A549 (cell line): Measurements from ENCODE around the gene HSD11B1. TPM values are rescaled to one million over a fixed set of nuclear protein-coding genes. Genes with fewer than 3 reads are reported as not detected.

ENCODE experiments used
- ATAC-seq, 2 experiments: fragments of 200-7000 bp in 1 of 2; fragments of >200 bp in 1 of 2; cut with Nextera tagmentation in 1 of 2; cut with Tn5 transposase in 1 of 2; 3 replicates each; pipeline versions ENCODE4 v1.8.0 to v1.9.1; 2018 to 2020; ENCODE audit warnings: mild to moderate bottlenecking in 1 of 2, moderate library complexity in 1 of 2
- CTCF ChIA-PET: fragments of 300-600 bp; sonication (Branson Sonifier 250); formaldehyde crosslinking; extraction: SDS; loops from one replicate; lab custom pipeline; 2021; ENCODE audit warnings: antibody characterized with exemption, inconsistent platforms; lab: Yijun Ruan, JAX
- POLR2A ChIA-PET: fragments of 350-600 bp; formaldehyde crosslinking; extraction: SDS; loops from one replicate; lab custom pipeline; 2021; ENCODE audit warnings: antibody characterized with exemption, inconsistent platforms; lab: Yijun Ruan, JAX
- DNase-seq, 2 experiments: peaks; one replicate each; pipeline versions ENCODE4 v3.0.0 to v3.0.0-alpha.2; 2011 to 2016; ENCODE audit warnings: low read depth in 1 of 2, low spot score in 1 of 2
- FAIRE-seq: peaks from 2 replicates; lab custom pipeline; 2011; peaks lifted over from hg19 to GRCh38; lab: Jason Lieb, UNC
- H3K27ac ChIP-seq, 2 experiments: fragments of >200 bp; sonication (Bioruptor Twin); formaldehyde crosslinking; 3 replicates each; pipeline ENCODE4 v1.5.1; 2016 to 2017
- H3K4me1 ChIP-seq: fragments of >200 bp; sonication (Bioruptor Twin); formaldehyde crosslinking; 3 replicates; pipeline ENCODE4 v1.6.1; 2016
- H3K4me2 ChIP-seq: fragments of >200 bp; sonication (Bioruptor Twin); formaldehyde crosslinking; 3 replicates; pipeline ENCODE4 v1.6.1; 2016
- H3K4me3 ChIP-seq: fragments of >200 bp; sonication (Bioruptor Twin); formaldehyde crosslinking; 3 replicates; pipeline ENCODE4 v1.5.1; 2016
- H3K9me3 ChIP-seq: fragments of >200 bp; sonication (Bioruptor Twin); formaldehyde crosslinking; 3 replicates; pipeline ENCODE4 v1.6.1; 2016
- BHLHE40 ChIP-seq: IDR thresholded peaks from 2 replicates; pipeline ENCODE4 v1.6.1; 2012; ENCODE audit warnings: low read depth, low read length, inconsistent platforms
- CBX2 ChIP-seq: fragments of 200-600 bp; sonication (generic); IDR thresholded peaks from 2 replicates; pipeline ENCODE4 v1.6.1; 2016; ENCODE audit warnings: low read depth, mild to moderate bottlenecking, borderline replicate concordance
- CBX8 ChIP-seq: fragments of 200-600 bp; sonication (generic); IDR thresholded peaks from 2 replicates; pipeline ENCODE4 v1.6.1; 2016
- CHD2 ChIP-seq: fragments of 150-350 bp; IDR thresholded peaks from 2 replicates; pipeline ENCODE4 v1.6.1; 2014; ENCODE audit warnings: low read length; ENCODE audit not compliant: partially characterized antibody
- CHD4 ChIP-seq: fragments of 200-600 bp; sonication (generic); IDR thresholded peaks from 2 replicates; pipeline ENCODE4 v1.6.1; 2016; ENCODE audit warnings: antibody characterized with exemption, mild to moderate bottlenecking, borderline replicate concordance
- EHMT2 ChIP-seq: fragments of 200-600 bp; sonication (generic); IDR thresholded peaks from 2 replicates; pipeline ENCODE4 v1.6.1; 2016; ENCODE audit warnings: antibody characterized with exemption, low read depth, mild to moderate bottlenecking, moderate library complexity
- HOXA7 ChIP-seq: fragments of 250-450 bp; sonication (Bioruptor Pico); IDR thresholded peaks from 2 replicates; pipeline ENCODE4 v1.5.0; 2020; ENCODE audit warnings: mild to moderate bottlenecking, moderate library complexity
- HOXB13 ChIP-seq: fragments of 250-450 bp; sonication (Bioruptor Pico); IDR thresholded peaks from 2 replicates; pipeline ENCODE4 v1.5.0; 2020; ENCODE audit warnings: low read depth, mild to moderate bottlenecking, moderate library complexity
- JUN ChIP-seq, 2 experiments: fragments of >200 bp; sonication (Bioruptor Twin); formaldehyde crosslinking; IDR thresholded peaks; 2 replicates in 1 of 2; 3 replicates in 1 of 2; pipeline ENCODE4 v1.6.1; 2016 to 2017
- JUNB ChIP-seq: fragments of >200 bp; sonication (Bioruptor Twin); formaldehyde crosslinking; IDR thresholded peaks from 2 replicates; pipeline ENCODE4 v1.6.1; 2016
- KDM5A ChIP-seq: fragments of 200-600 bp; sonication (generic); IDR thresholded peaks from 2 replicates; pipeline ENCODE4 v1.6.1; 2016; ENCODE audit warnings: antibody characterized with exemption, mild to moderate bottlenecking
- MAFK ChIP-seq: fragments of 450-650 bp; IDR thresholded peaks from 2 replicates; pipeline ENCODE4 v1.6.1; 2014; ENCODE audit not compliant: partially characterized antibody
- NFE2L2 ChIP-seq: fragments of 150-350 bp; conservative IDR thresholded peaks from 2 replicates; pipeline ENCODE4 v1.6.1; 2014; ENCODE audit warnings: low read length
- NPAS2 ChIP-seq: fragments of 250-450 bp; sonication (Bioruptor Pico); IDR thresholded peaks from 2 replicates; pipeline ENCODE4 v1.8.0; 2022; ENCODE audit warnings: mild to moderate bottlenecking, moderate library complexity, borderline replicate concordance
- NR3C1 ChIP-seq: fragments of >200 bp; sonication (Bioruptor Twin); formaldehyde crosslinking; IDR thresholded peaks from 3 replicates; pipeline ENCODE4 v1.6.1; 2017
- POLR2A ChIP-seq: IDR thresholded peaks from 2 replicates; pipeline ENCODE4 v1.6.1; 2012; ENCODE audit warnings: mild to moderate bottlenecking, low read length
- REST ChIP-seq: fragments of 200-600 bp; sonication (generic); IDR thresholded peaks from 2 replicates; pipeline ENCODE4 v1.6.1; 2016; ENCODE audit warnings: antibody characterized with exemption, mild to moderate bottlenecking, moderate library complexity
- SREBF2 ChIP-seq: fragments of 450-650 bp; IDR thresholded peaks from 2 replicates; pipeline ENCODE4 v1.6.1; 2014; ENCODE audit warnings: mild to moderate bottlenecking, moderate library complexity
- TP53 ChIP-seq: fragments of 250-450 bp; sonication (Bioruptor Pico); IDR thresholded peaks from 2 replicates; pipeline ENCODE4 v1.5.0; 2021; ENCODE audit warnings: mild to moderate bottlenecking, moderate library complexity
- ZC3H11A ChIP-seq: fragments of 450-650 bp; IDR thresholded peaks from 2 replicates; pipeline ENCODE4 v1.6.1; 2014; ENCODE audit warnings: antibody characterized with exemption, mild to moderate bottlenecking
- WGBS: methylation state at CpG from one replicate; pipeline ENCODE4 v1.1.6; 2017; ENCODE audit errors: missing lambda C conversion rate; 5-methylcytosine and 5-hydroxymethylcytosine counted together
- polyA plus RNA-seq, 4 experiments: library from polyadenylated mRNA; depleted of rRNA in 3 of 4; stranded (reverse); fragments of >200 nt; fragmentation: RNase III in 1 of 4; extraction: RNeasy Plus Mini Kit Qiagen cat#74134 plus additional on column Dnase treatment in 1 of 4; gene quantifications; 2 replicates in 3 of 4; 3 replicates in 1 of 4; pipeline ENCODE4 v1.2.3, GENCODE V29; 2011 to 2017
- TF ChIP-seq, protein P1 (sequence below): IDR thresholded peaks from 2 replicates; pipeline ENCODE4 v1.6.1; 2012
- TF ChIP-seq, protein P2 (sequence below): fragments of 450-650 bp; IDR thresholded peaks from 2 replicates; pipeline ENCODE4 v1.6.1; 2014; ENCODE audit warnings: antibody characterized with exemption
- TF ChIP-seq, protein P3 (sequence below): fragments of 250-450 bp; sonication (Bioruptor Pico); IDR thresholded peaks from 2 replicates; pipeline ENCODE4 v1.5.0; 2021; ENCODE audit warnings: mild to moderate bottlenecking, moderate library complexity, borderline replicate concordance
- TF ChIP-seq, protein P4 (sequence below): IDR thresholded peaks from 2 replicates; pipeline ENCODE4 v1.6.1; 2012; ENCODE audit warnings: low read depth, borderline replicate concordance

The HSD11B1 gene
- polyA plus RNA-seq, 2 of the 4 experiments (the other 2 are of a cell fraction): not detected

GRCh38 chr1:209729436-209729835, 24.8 kb downstream of the HSD11B1 start:
- ChIA-PET POLR2A (no interaction called here), CTCF (interaction anchor here (2.0 to 2.2 kb wide), 2 partner anchors 19 to 36 kb away, joined by 7 to 10 read pairs; no protein-coding TSS in a partner anchor)
- Histone ChIP-seq H3K4me3 (no peak overlapping the region), H3K4me1 (no peaks in the 10 kb centered on the region), H3K27ac (no peak overlapping the region), H3K4me2 (no peak overlapping the region), H3K9me3 (no peaks in the 10 kb centered on the region)
- TF ChIP-seq JUN (IDR thresholded peaks at IDR 0.05): no peak
- TF ChIP-seq POLR2A: no peak
- no peak for TF ChIP-seq JUNB
- no peak for TF ChIP-seq CBX8
- TF ChIP-seq EHMT2: no peak
- TF ChIP-seq KDM5A: no peak
- TF ChIP-seq, protein P1, sequence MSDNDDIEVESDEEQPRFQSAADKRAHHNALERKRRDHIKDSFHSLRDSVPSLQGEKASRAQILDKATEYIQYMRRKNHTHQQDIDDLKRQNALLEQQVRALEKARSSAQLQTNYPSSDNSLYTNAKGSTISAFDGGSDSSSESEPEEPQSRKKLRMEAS: no peak
- TF ChIP-seq NR3C1: no peak
- no peak for TF ChIP-seq MAFK
- TF ChIP-seq NPAS2: no peak
- TF ChIP-seq, protein P2, sequence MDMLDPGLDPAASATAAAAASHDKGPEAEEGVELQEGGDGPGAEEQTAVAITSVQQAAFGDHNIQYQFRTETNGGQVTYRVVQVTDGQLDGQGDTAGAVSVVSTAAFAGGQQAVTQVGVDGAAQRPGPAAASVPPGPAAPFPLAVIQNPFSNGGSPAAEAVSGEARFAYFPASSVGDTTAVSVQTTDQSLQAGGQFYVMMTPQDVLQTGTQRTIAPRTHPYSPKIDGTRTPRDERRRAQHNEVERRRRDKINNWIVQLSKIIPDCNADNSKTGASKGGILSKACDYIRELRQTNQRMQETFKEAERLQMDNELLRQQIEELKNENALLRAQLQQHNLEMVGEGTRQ: no peak
- TF ChIP-seq, protein P3, sequence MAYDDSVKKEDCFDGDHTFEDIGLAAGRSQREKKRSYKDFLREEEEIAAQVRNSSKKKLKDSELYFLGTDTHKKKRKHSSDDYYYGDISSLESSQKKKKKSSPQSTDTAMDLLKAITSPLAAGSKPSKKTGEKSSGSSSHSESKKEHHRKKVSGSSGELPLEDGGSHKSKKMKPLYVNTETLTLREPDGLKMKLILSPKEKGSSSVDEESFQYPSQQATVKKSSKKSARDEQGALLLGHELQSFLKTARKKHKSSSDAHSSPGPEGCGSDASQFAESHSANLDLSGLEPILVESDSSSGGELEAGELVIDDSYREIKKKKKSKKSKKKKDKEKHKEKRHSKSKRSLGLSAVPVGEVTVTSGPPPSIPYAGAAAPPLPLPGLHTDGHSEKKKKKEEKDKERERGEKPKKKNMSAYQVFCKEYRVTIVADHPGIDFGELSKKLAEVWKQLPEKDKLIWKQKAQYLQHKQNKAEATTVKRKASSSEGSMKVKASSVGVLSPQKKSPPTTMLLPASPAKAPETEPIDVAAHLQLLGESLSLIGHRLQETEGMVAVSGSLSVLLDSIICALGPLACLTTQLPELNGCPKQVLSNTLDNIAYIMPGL (CRISPR knock-in tag): no peak
- no peak for TF ChIP-seq SREBF2
- no peak for TF ChIP-seq CHD2
- no peak for TF ChIP-seq BHLHE40
- no peak for TF ChIP-seq REST
- no peak for TF ChIP-seq CHD4
- TF ChIP-seq CBX2: no peak
- TF ChIP-seq, protein P4, sequence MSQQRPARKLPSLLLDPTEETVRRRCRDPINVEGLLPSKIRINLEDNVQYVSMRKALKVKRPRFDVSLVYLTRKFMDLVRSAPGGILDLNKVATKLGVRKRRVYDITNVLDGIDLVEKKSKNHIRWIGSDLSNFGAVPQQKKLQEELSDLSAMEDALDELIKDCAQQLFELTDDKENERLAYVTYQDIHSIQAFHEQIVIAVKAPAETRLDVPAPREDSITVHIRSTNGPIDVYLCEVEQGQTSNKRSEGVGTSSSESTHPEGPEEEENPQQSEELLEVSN: no peak
- ATAC-seq (no peak), FAIRE-seq (no peak), DNase-seq (no peak)
- whole genome bisulfite sequencing: 0% methylated on average over 1 of the region's 1 CpG

DNA sequence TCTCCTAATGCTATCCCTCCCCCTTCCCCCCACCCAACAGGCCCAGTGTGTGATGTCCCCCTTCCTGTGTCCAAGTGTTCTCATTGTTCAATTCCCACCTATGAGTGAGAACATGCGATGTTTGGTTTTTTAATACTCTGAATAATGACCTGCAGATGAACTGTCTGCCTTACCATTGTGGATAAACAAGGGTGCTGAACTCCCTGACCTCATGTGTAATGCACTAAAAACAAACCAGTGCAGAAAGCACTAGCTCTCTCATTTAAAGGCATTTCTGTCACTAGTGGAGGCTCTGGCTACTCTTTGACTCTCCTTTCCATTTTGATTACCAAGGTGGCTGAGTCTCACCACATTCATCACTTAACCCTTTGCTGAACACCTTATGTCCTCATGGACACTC, 28.1 kb downstream of the HSD11B1 start:
- 40% methylated on average over 1 of the region's 1 CpG for WGBS
- no peak overlapping the region for H3K27ac ChIP-seq
- H3K4me1 ChIP-seq: no peaks in the 10 kb centered on the region
- H3K9me3 ChIP-seq: no peaks in the 10 kb centered on the region
- no peak overlapping the region for H3K4me2 ChIP-seq
- ATAC-seq (no peak), FAIRE-seq (no peak), DNase-seq (no peak)
- ChIA-PET POLR2A (no interaction called here), CTCF (no interaction called here)
- TF ChIP-seq POLR2A (no peak), NFE2L2 (no peak), TP53 (CRISPR knock-in tag) (no peak), HOXB13 (CRISPR knock-in tag) (no peak), ZC3H11A (no peak), KDM5A (no peak), HOXA7 (CRISPR knock-in tag) (no peak)
- TF ChIP-seq, protein P4: no peak
- TF ChIP-seq, protein P3 (CRISPR knock-in tag): no peak
- TF ChIP-seq, protein P1: no peak
- H3K4me3 ChIP-seq: no peak overlapping the region
